NB4 (cell line): ENCODE results near the gene STAMBPL1.

Experiments
- DNase-seq: peaks from one replicate; pipeline ENCODE4 v3.0.0; 2010; ENCODE audit warnings: low read depth
- H3K4me3 ChIP-seq: one replicate; pipeline ENCODE4 v1.5.1; 2011; ENCODE audit warnings: mild to moderate bottlenecking, low read depth, low read length, moderate library complexity
- MYC ChIP-seq: IDR thresholded peaks from 2 replicates; pipeline ENCODE4 v1.6.1; 2011; ENCODE audit warnings: low read depth, low read length
- POLR2A ChIP-seq: IDR thresholded peaks from 2 replicates; pipeline ENCODE4 v1.6.1; 2011; ENCODE audit warnings: mild to moderate bottlenecking; ENCODE audit not compliant: insufficient read length; ENCODE audit errors: extremely low read depth
- TF ChIP-seq, protein P1 (sequence below): IDR thresholded peaks from one replicate; pipeline ENCODE4 v1.5.1; 2012; ENCODE audit warnings: low read depth, low read length
- TF ChIP-seq, protein P2 (sequence below): IDR thresholded peaks from 2 replicates; pipeline ENCODE4 v1.6.1; 2011; ENCODE audit warnings: low read depth, low read length

The STAMBPL1 gene

DNA sequence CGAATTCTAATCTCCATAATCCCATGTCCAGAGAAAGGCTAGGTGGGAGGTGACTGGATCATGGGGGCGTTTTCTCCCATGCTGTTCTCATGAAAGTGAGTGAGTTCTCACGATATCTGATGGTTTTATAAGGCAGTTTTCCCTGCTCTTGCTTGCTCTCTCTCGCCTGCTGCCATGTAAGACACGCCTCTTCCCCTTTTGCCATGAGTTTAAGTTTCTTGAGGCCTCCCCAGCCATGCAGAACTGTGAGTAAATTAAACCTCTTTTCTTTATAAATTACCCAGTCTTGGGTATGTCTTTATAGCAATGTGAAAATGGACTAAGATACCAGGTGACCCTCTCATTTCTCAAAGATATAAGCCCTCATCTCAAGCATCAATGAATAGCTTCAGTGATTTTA, 73.6 kb downstream of the STAMBPL1 start:
- no peak for TF ChIP-seq MYC
- TF ChIP-seq, protein P1, sequence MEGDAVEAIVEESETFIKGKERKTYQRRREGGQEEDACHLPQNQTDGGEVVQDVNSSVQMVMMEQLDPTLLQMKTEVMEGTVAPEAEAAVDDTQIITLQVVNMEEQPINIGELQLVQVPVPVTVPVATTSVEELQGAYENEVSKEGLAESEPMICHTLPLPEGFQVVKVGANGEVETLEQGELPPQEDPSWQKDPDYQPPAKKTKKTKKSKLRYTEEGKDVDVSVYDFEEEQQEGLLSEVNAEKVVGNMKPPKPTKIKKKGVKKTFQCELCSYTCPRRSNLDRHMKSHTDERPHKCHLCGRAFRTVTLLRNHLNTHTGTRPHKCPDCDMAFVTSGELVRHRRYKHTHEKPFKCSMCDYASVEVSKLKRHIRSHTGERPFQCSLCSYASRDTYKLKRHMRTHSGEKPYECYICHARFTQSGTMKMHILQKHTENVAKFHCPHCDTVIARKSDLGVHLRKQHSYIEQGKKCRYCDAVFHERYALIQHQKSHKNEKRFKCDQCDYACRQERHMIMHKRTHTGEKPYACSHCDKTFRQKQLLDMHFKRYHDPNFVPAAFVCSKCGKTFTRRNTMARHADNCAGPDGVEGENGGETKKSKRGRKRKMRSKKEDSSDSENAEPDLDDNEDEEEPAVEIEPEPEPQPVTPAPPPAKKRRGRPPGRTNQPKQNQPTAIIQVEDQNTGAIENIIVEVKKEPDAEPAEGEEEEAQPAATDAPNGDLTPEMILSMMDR = no peak
- TF ChIP-seq, protein P2, sequence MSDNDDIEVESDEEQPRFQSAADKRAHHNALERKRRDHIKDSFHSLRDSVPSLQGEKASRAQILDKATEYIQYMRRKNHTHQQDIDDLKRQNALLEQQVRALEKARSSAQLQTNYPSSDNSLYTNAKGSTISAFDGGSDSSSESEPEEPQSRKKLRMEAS = no peak
- TF ChIP-seq POLR2A = no peak
- DNase-seq = peak; percentile 37
- no peak overlapping the region for H3K4me3 ChIP-seq

DNA sequence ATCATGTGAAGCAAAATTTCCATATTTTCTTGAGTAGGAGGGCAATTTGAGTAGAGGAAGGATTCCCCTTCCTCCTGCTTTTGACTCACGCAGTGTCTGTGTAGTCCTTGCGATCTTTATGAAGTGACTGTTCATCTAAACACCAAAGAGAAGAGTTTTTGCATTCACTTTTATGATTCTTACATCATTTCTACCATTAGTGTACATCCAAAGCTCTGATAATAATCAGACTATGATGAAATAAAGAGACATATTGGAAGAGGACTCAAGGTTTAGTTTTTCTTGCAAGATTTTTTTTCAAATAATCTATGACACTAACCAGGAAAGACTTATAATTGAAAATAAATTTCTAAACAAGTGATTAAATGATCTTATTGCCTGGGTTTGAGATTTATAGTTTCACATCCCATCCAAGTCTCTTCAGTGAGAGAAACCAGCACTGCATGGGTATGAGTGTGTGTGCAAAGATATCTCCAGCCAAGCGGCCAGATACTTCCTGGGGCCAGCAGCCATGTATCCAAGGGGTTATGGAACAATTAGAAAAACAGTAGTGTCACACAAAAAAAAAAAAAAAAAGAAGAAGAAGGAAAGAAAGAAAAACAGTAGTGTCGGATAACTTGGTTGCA, 74.5 kb downstream of the STAMBPL1 start:
- no peak for DNase-seq
- H3K4me3 ChIP-seq = no peak overlapping the region
- no peak for TF ChIP-seq POLR2A
- no peak for TF ChIP-seq MYC
- TF ChIP-seq, protein P1 = no peak
- TF ChIP-seq, protein P2 = no peak

DNA sequence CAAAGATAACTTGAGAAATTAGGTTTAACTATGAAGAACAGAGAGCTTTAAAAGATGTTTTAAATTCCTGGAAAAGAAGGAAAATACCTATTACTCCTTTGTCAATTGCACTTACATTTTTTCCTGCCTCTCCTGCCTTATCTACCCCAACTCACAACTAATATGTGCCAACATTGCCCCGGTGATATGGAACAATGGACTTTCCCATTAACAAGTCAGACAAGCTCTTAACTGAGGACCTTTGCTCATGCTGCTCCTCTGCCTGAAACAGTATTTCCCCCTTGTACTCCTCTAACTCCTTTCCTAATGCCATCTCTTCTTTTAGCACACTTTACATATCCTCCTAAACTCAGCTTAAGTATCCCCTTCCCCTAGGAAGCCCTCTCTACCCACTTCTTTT, 77.3 kb downstream of the STAMBPL1 start:
- H3K4me3 ChIP-seq = no peak overlapping the region
- DNase-seq = no peak
- TF ChIP-seq MYC (no peak), POLR2A (no peak)

DNA sequence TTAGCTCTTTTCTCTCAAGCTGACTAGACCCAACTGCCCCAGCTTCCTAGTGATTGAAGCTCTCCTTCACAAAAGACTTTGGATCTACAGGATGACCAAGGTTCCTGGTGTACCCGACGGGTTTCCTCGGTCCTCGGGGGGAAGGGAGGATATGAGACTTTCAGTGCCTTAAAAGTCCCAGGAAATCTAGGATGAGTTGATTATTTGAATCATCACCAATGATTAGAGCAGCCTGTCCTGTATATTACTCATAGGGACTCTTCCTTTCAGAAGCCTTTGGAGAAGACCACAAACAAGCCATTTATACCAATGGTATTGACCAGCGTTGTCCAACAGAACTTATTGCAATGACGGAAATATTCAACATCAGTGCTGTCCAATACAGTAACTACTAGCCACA, 78.7 kb downstream of the STAMBPL1 start:
- H3K4me3 ChIP-seq = no peak overlapping the region
- DNase-seq = no peak
- TF ChIP-seq POLR2A (no peak), MYC (no peak)
- TF ChIP-seq, protein P1 = no peak
- TF ChIP-seq, protein P2 = no peak

DNA sequence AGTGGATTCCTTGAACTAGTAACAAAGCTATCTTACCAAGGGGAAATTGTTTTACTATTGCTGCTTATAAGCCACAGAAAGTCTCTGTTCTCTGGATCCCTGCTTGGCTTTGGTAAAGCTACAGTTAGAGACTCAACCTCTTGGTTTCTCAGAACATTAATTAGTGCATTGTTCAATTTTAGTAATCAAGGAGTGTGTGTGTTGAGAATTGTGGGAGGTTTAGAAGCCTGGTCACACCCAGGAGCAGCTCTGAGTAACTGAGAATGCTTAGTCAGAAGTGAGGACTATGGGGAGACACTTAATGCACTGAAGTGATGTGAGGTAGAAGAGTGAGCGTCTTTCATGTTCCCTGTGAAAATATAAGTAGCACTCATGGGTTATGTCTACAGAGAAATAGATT, 80.8 kb downstream of the STAMBPL1 start:
- TF ChIP-seq MYC (no peak), POLR2A (no peak)
- TF ChIP-seq, protein P2 = no peak
- TF ChIP-seq, protein P1 = no peak
- no peak for DNase-seq

DNA sequence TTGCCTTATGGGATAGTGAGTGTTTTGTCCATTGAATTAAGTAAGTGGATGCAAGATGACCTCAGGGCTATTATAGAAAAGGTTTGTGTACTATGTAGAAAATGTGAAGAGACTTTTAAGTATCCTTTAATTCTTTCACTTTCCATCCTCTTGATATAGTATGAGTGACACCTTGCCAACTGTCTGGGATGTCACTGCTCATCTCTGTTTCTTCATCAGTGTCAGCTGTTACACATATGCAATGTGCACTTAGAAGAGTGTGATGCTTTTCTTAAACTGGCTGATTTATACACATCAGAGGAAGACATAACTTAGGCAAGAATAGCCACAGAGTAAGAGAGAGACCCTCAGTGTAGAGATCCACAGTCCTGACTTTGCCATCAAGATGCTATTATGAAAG, 81.2 kb downstream of the STAMBPL1 start:
- no peak overlapping the region for H3K4me3 ChIP-seq
- no peak for TF ChIP-seq MYC
- no peak for TF ChIP-seq POLR2A
- TF ChIP-seq, protein P1 = no peak
- TF ChIP-seq, protein P2 = no peak
- no peak for DNase-seq

More for the DNA sequence above, 80.8 kb downstream of the STAMBPL1 start:
- H3K4me3 ChIP-seq = no peak overlapping the region
